ENCODE results near the gene CKB. TPM values are rescaled to one million over a fixed set of nuclear protein-coding genes. Genes with fewer than 3 reads are reported as not detected.
A peak's percentile ranks its signal among the peaks of the same experiment; 100 is the strongest.

The CKB gene
- total RNA-seq, 4 donors from 2014 or later = 190 to 373 (median 266) TPM

GRCh38 chr14:103510724-103511693 is 11.6 kb downstream of the CKB start:
- Histone ChIP-seq H3K27ac (peak overlapping the region; percentile 20 to 82 (median 68)), H3K27me3 (no peaks in the 10 kb centered on the region), H3K36me3 (peaks cover 0 to 3% of the 10 kb centered on the region in 2 donors), H3K4me3 (replicated peaks in 1 of 3) (no peak overlapping the region), H3K4me1 (peaks cover 51 to 70% of the 10 kb centered on the region in 2 donors), H3K9me3 (no peaks in the 10 kb centered on the region)
- intact Hi-C loops (cut with DNase I) = no loop called here
- TF ChIP-seq POLR2A (IDR thresholded peaks at IDR 0.05) (no peak), CTCF (IDR thresholded peaks at IDR 0.05) (peak in 1 of 6 experiments; percentile 18)
- 55 to 69% methylated on average over 26 of the region's 26 CpGs for WGBS, 2 donors
- DNase-seq = peak in 1 of 2 donors; percentile 69

DNA sequence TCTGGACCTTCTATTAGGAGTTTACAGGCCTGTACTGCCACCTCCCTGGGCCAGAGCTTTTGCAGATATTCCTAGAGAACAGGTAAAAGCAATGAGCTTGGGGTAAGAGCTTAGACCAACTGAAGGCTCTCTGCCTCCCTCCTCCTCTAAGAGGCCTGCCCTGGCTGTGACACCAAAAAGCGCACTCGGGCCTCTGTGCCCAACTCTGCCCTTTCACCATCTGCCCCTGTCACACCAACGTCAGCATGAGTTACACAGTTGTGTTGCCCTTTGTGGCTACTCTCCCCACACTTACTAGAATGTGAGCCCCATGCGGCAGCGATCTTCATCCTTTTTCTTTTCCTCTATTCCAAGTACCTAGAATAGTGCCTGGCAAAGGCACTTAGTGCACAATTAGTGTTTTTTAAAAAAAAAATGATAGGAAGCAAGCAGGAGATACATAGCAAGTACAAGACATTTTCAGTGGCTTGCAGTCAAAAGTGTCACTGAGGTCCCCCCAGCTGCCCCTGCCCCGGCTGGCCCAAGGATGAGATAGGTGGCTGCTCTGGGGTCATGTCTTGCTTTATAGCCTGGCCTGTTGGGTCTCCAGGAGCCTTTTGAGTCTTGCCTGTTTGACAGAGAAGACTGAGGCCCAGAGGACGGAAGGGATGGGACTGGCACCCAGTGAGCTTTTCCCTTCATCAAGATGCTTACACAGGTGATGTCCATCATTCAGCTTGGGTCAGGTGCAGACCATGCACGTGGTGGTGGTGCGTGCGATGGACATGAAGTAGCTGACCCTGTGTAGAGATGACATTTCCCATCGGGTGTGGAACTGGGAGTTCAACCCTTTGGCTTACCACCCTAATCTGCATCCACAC is 12.5 kb downstream of the CKB start:
- Histone ChIP-seq H3K4me3 (replicated peaks in 1 of 3) (no peak overlapping the region), H3K27ac (peak overlapping the region in 2 of 3 donors; percentile 68 to 82), H3K27me3 (no peaks in the 10 kb centered on the region), H3K4me1 (peaks cover 41 to 60% of the 10 kb centered on the region in 2 donors), H3K9me3 (no peaks in the 10 kb centered on the region), H3K36me3 (peaks cover 4 to 5% of the 10 kb centered on the region in 2 donors)
- 84 to 90% methylated on average over 11 of the region's 11 CpGs for WGBS, 2 donors
- intact Hi-C loops (cut with DNase I) = no loop called here
- no peak for DNase-seq
- no peak for TF ChIP-seq POLR2A (IDR thresholded peaks at IDR 0.05)
- TF ChIP-seq CTCF (IDR thresholded peaks at IDR 0.05) = no peak

DNA sequence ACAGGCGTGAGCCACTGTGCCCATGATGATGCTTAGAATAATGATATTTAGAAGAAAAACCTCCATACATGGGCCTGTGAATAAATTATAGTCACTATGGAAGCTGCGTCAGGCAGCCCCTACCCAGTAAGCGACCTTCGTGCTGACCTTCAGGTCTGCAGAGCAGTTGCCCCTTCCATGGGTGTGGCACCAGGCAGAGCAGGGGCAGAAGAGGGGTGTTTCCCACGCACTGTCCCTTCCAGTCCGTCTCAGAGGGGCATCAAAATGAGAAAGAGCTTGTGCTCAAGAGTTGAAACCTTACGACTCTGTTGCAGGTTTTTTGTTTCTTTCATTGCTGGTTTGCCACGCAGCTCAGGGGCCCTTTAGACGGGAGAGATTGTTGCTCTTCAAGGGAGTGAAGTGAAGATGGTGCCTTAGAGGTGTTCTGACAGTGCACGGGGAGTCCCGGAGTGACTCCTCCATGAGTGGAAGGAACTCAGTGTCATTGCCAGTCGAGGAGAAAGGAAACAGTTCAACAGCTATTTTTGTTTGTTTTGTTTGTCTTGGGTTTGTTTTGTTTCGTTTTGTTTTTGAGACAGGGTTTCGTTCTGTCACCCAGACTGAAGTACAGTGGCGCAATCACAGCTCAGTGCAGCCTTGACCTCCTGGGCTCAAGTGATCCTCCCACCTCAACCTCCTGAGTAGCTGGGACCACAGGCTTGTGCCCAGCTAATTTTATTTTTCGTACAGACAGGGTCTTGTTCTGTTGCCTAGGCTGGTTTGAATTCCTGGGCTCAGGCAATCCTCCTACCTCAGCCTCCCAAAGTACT is 13.9 kb downstream of the CKB start:
- H3K36me3 ChIP-seq = peaks cover 18 to 19% of the 10 kb centered on the region in 2 donors
- H3K9me3 ChIP-seq = no peaks in the 10 kb centered on the region
- intact Hi-C loops (cut with DNase I) = no loop called here
- H3K27me3 ChIP-seq = no peaks in the 10 kb centered on the region
- TF ChIP-seq CTCF (IDR thresholded peaks at IDR 0.05) (no peak), POLR2A (IDR thresholded peaks at IDR 0.05) (no peak)
- 59 to 66% methylated on average over 16 of the region's 16 CpGs for WGBS, 2 donors
- H3K4me1 ChIP-seq = peaks cover 30 to 48% of the 10 kb centered on the region in 2 donors
- peak overlapping the region; percentile 43 to 68 (median 64) for H3K27ac ChIP-seq
- DNase-seq = peak; percentile 39 to 49
- no peak overlapping the region for H3K4me3 ChIP-seq (replicated peaks in 1 of 3)

DNA sequence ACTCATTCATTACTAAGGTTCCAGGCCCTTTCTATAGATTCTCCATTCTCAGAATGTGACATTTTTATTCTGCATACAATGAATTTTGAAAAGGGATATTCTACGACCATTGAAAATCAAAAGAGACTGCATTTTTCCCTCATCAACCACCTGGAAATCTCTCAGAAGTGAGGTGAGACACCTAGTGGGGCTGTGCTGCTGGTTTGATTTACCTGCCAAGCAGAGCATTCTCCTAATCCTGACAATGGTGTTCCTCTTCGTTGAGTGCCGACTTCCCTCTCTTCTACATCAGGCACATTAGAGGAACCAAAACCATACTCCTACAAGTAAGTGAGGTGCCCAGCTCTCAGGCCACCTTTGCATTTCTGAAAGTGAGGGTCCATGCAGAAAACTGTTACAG is 14.9 kb downstream of the CKB start:
- intact Hi-C loops (cut with DNase I) = no loop called here
- no peak for TF ChIP-seq POLR2A (IDR thresholded peaks at IDR 0.05)
- no peak for TF ChIP-seq CTCF (IDR thresholded peaks at IDR 0.05)
- Histone ChIP-seq H3K27me3 (no peaks in the 10 kb centered on the region), H3K4me1 (peaks cover 21 to 38% of the 10 kb centered on the region in 2 donors), H3K36me3 (peaks cover 26 to 28% of the 10 kb centered on the region in 2 donors), H3K9me3 (no peaks in the 10 kb centered on the region), H3K27ac (no peak overlapping the region), H3K4me3 (replicated peaks in 1 of 3) (no peak overlapping the region)
- no peak for DNase-seq
- WGBS, 2 donors = 77 to 92% methylated on average over 3 of the region's 3 CpGs
